HepG2 (cell line): ENCODE data around the gene GAPDH. TPM values are rescaled to one million over a fixed set of nuclear protein-coding genes. Genes with fewer than 3 reads are reported as not detected.

Experiments
- ATAC-seq: fragments of 200-7000 bp; cut with Tn5 transposase; 3 replicates; pipeline ENCODE4 v1.9.1; 2020; ENCODE audit warnings: mild to moderate bottlenecking, moderate library complexity
- BruUV-seq: library from RNA; stranded (reverse); fragments of 400-500 nt; replicated peaks from 2 replicates; lab custom pipeline; 2021; lab: Mats Ljungman, UMichigan
- CTCF ChIA-PET: fragments of 300-600 bp; formaldehyde crosslinking; extraction: SDS; loops from one replicate; lab custom pipeline; 2021; ENCODE audit warnings: low total read pairs, inconsistent platforms, low intra/inter-chr PET ratio; lab: Yijun Ruan, JAX
- POLR2A ChIA-PET: fragments of 350-600 bp; sonication (Branson Sonifier 250); formaldehyde crosslinking; loops from one replicate; lab custom pipeline; 2020; ENCODE audit warnings: antibody characterized with exemption, inconsistent platforms; lab: Yijun Ruan, JAX
- DNase-seq: peaks from one replicate; pipeline ENCODE4 v3.0.0-alpha.2; 2015; ENCODE audit warnings: low spot score
- FAIRE-seq: peaks from 3 replicates; lab custom pipeline; 2011; peaks lifted over from hg19 to GRCh38; lab: Jason Lieb, UNC
- H2AFZ ChIP-seq: one replicate; pipeline ENCODE4 v1.6.1; 2011; ENCODE audit warnings: low read length, inconsistent platforms
- H3K27ac ChIP-seq: fragments of 300-600 bp; 3 replicates; pipeline ENCODE4 v1.8.0; 2011; ENCODE audit warnings: mixed run types, mild to moderate bottlenecking, mixed read lengths, low read length, inconsistent platforms; ENCODE audit not compliant: insufficient read depth; ENCODE audit errors: extremely low read length
- H3K27me3 ChIP-seq, 2 experiments: fragments of 200-600 bp in 1 of 2; 2 replicates in 1 of 2; 3 replicates in 1 of 2; pipeline versions ENCODE4 v1.6.0 to v1.8.0; 2011; ENCODE audit warnings: low read length in 2 of 2, mild to moderate bottlenecking in 2 of 2, moderate library complexity in 2 of 2, inconsistent platforms in 1 of 2; ENCODE audit not compliant: insufficient read depth in 2 of 2, control insufficient read depth in 1 of 2
- H3K36me3 ChIP-seq, 2 experiments: fragments of 200-600 bp in 1 of 2; replicated peaks in 1 of 2; 2 replicates in 1 of 2; 3 replicates in 1 of 2; pipeline versions ENCODE4 v1.5.1 to v1.8.0; 2011; ENCODE audit warnings: low read length in 2 of 2, inconsistent platforms in 1 of 2; ENCODE audit not compliant: insufficient read depth in 2 of 2, control insufficient read depth in 1 of 2
- H3K4me1 ChIP-seq: 2 replicates; pipeline ENCODE4 v1.5.1; 2012; ENCODE audit warnings: low read length, inconsistent platforms; ENCODE audit not compliant: insufficient read depth
- H3K4me2 ChIP-seq: 2 replicates; pipeline ENCODE4 v1.6.0; 2011; ENCODE audit warnings: low read depth, low read length, inconsistent platforms
- H3K4me3 ChIP-seq, 3 experiments: fragments of 200-600 bp in 1 of 3; sonication (generic), shearing (Covaris generic) in 1 of 3; replicated peaks in 1 of 3; 2 replicates each; pipeline ENCODE4 v1.5.1; 2011 to 2016; ENCODE audit warnings: low read length in 3 of 3, inconsistent platforms in 2 of 3, low read depth in 2 of 3, mild to moderate bottlenecking in 2 of 3, control low read depth in 1 of 3, mixed read lengths in 1 of 3; ENCODE audit not compliant: insufficient read depth in 1 of 3
- H3K79me2 ChIP-seq: one replicate; pipeline ENCODE4 v1.6.1; 2011; ENCODE audit warnings: low read length, inconsistent platforms; ENCODE audit not compliant: insufficient read depth
- H3K9ac ChIP-seq: 2 replicates; pipeline ENCODE4 v1.6.0; 2011; ENCODE audit warnings: mild to moderate bottlenecking, low read depth, low read length, inconsistent platforms; ENCODE audit not compliant: insufficient read depth
- H3K9me3 ChIP-seq: 2 replicates; pipeline ENCODE4 v1.5.1; 2012; ENCODE audit warnings: mild to moderate bottlenecking, low read length
- H4K20me1 ChIP-seq: 2 replicates; pipeline ENCODE4 v1.6.0; 2011; ENCODE audit warnings: inconsistent platforms, mild to moderate bottlenecking, low read length, moderate library complexity; ENCODE audit not compliant: insufficient read depth
- CAMTA2 ChIP-seq: sonication (generic); formaldehyde crosslinking; IDR thresholded peaks from 2 replicates; pipeline ENCODE4 v1.4.0; 2020; ENCODE audit warnings: mild to moderate bottlenecking, missing genetic modification reagents, borderline replicate concordance
- DPF2 ChIP-seq: sonication (generic); formaldehyde crosslinking; IDR thresholded peaks from 2 replicates; pipeline ENCODE4 v1.4.0; 2020; ENCODE audit warnings: mild to moderate bottlenecking, low read depth, missing genetic modification reagents, borderline replicate concordance
- GFI1 ChIP-seq: sonication (generic); formaldehyde crosslinking; IDR thresholded peaks from 2 replicates; pipeline ENCODE4 v1.5.0; 2020; ENCODE audit warnings: missing genetic modification reagents, mild to moderate bottlenecking, borderline replicate concordance
- HOXA7 ChIP-seq: sonication (generic); formaldehyde crosslinking; IDR thresholded peaks from 2 replicates; pipeline ENCODE4 v1.8.1; 2022; ENCODE audit warnings: mild to moderate bottlenecking, missing genetic modification reagents, moderate library complexity
- MED8 ChIP-seq: sonication (generic); formaldehyde crosslinking; IDR thresholded peaks from 2 replicates; pipeline ENCODE4 v1.8.1; 2023; ENCODE audit warnings: mild to moderate bottlenecking, missing genetic modification reagents; ENCODE audit not compliant: insufficient replicate concordance
- PCBP2 ChIP-seq: fragments of 200-400 bp; formaldehyde crosslinking; optimal IDR thresholded peaks from 2 replicates; pipeline ENCODE3; 2018; ENCODE audit warnings: low read length, low read depth; ENCODE audit not compliant: poor library complexity, severe bottlenecking
- SP4 ChIP-seq: sonication (generic); formaldehyde crosslinking; IDR thresholded peaks from 2 replicates; pipeline ENCODE4 v1.8.1; 2023; ENCODE audit warnings: mild to moderate bottlenecking, missing genetic modification reagents
- SRSF4 ChIP-seq: fragments of 200-400 bp; formaldehyde crosslinking; IDR thresholded peaks from one replicate; pipeline ENCODE4 v1.6.1; 2018; ENCODE audit warnings: mild to moderate bottlenecking, low read depth, low read length, moderate library complexity; ENCODE audit not compliant: poor library complexity, severe bottlenecking
- ZFY ChIP-seq: sonication (generic); formaldehyde crosslinking; IDR thresholded peaks from 2 replicates; pipeline ENCODE4 v1.4.0; 2020; ENCODE audit warnings: missing genetic modification reagents
- ZNF780A ChIP-seq: sonication (generic); formaldehyde crosslinking; IDR thresholded peaks from 2 replicates; pipeline ENCODE4 v1.8.0; 2022; ENCODE audit warnings: mild to moderate bottlenecking, missing genetic modification reagents, moderate library complexity
- WGBS: methylation state at CpG from one replicate; pipeline ENCODE4 v1.1.6; 2017; ENCODE audit warnings: low lambda C conversion rate; 5-methylcytosine and 5-hydroxymethylcytosine counted together
- in situ Hi-C: cut with HindIII; loops from 2 replicates; pipeline ENCODE4 v1.10.0; 2017; ENCODE audit warnings: low pct_unique_long_range_greater_than_20kb; ENCODE audit not compliant: extremely low pct_ligation_motif_present
- intact Hi-C: fragments of 100-400 bp; cut with micrococcal nuclease; formaldehyde crosslinking; loops from one replicate; pipeline ENCODE4 v1.10.0; 2022; ENCODE audit not compliant: unreplicated experiment
- polyA plus RNA-seq, 8 experiments: library from polyadenylated mRNA; depleted of rRNA in 3 of 8; stranded (reverse) in 7 of 8; unstranded in 1 of 8; fragments of >200 nt; fragmentation: Illumina TruSeq in 4 of 8; extraction: Trizol in 4 of 8; gene quantifications; 2 replicates each; pipeline versions ENCODE4 v1.2.1 to v1.2.3, GENCODE V29; 2011 to 2016; ENCODE audit warnings: low read depth in 4 of 8, missing spikeins in 1 of 8, mixed read lengths in 1 of 8; ENCODE audit not compliant: insufficient read depth in 1 of 8
- total RNA-seq, 5 experiments: library from RNA; depleted of rRNA; stranded (reverse); fragments of >200 nt; fragmentation: Illumina TruSeq; extraction: Trizol; gene quantifications; 2 replicates each; pipeline ENCODE4 v1.2.3, GENCODE V29; 2016; ENCODE audit warnings: low read depth in 1 of 5
- TF ChIP-seq, protein P1 (sequence below): sonication (generic); formaldehyde crosslinking; IDR thresholded peaks from 2 replicates; pipeline ENCODE4 v1.5.0; 2020; ENCODE audit warnings: missing genetic modification reagents
- TF ChIP-seq, protein P2 (sequence below): sonication (generic); formaldehyde crosslinking; IDR thresholded peaks from 2 replicates; pipeline ENCODE4 v1.8.0; 2022; ENCODE audit warnings: missing genetic modification reagents, mild to moderate bottlenecking, borderline replicate concordance
- TF ChIP-seq, protein P3 (sequence below), 2 experiments: fragments of 450-650 bp in 1 of 2; sonication (generic) in 1 of 2; formaldehyde crosslinking in 1 of 2; IDR thresholded peaks; 2 replicates each; pipeline versions ENCODE4 v1.6.1 to v1.8.0; 2016 to 2022; ENCODE audit warnings: antibody characterized with exemption in 1 of 2, mild to moderate bottlenecking in 1 of 2, missing genetic modification reagents in 1 of 2

GAPDH gene
- total and polyA plus RNA-seq, 2 of the 13 experiments (the other 11 are each of a cell fraction or from before 2014, with no cell fraction given): 3,038 to 12,722 TPM

DNA sequence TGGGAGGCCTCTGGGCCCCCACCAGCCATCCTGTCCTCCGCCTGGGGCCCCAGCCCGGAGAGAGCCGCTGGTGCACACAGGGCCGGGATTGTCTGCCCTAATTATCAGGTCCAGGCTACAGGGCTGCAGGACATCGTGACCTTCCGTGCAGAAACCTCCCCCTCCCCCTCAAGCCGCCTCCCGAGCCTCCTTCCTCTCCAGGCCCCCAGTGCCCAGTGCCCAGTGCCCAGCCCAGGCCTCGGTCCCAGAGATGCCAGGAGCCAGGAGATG lies 729 bp upstream of the GAPDH start:
- DNase-seq (no peak), ATAC-seq (no peak)
- in situ Hi-C loops: loop anchor here (10.0 kb wide), 1 partner anchor 109 kb away; no protein-coding TSS in a partner anchor
- TF ChIP-seq SP4 (no peak), GFI1 (CRISPR knock-in tag) (peak; percentile 63; the same call in 1 of the 2 replicates), MED8 (CRISPR knock-in tag) (peak; percentile 17), SRSF4 (no peak), ZFY (CRISPR knock-in tag) (no peak), CAMTA2 (CRISPR knock-in tag) (no peak), DPF2 (CRISPR knock-in tag) (0 out of 2 replicates have a peak, but pooled peaks have one; percentile 5), ZNF780A (CRISPR knock-in tag) (peak; percentile 82; the same call in 1 of the 2 replicates), HOXA7 (0 out of 2 replicates have a peak, but pooled peaks have one; percentile 18), PCBP2 (peak; percentile 10)
- TF ChIP-seq, protein P1, sequence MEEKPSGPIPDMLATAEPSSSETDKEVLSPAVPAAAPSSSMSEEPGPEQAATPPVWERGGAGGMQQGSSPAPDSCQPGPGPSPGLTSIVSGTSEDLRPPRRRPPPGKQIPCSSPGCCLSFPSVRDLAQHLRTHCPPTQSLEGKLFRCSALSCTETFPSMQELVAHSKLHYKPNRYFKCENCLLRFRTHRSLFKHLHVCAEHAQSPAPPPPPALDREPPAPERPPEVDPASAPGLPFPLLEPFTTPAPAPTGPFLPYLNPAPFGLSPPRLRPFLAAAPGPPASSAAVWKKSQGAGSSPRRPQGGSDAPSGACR (CRISPR knock-in tag): no peak
- TF ChIP-seq, protein P2, sequence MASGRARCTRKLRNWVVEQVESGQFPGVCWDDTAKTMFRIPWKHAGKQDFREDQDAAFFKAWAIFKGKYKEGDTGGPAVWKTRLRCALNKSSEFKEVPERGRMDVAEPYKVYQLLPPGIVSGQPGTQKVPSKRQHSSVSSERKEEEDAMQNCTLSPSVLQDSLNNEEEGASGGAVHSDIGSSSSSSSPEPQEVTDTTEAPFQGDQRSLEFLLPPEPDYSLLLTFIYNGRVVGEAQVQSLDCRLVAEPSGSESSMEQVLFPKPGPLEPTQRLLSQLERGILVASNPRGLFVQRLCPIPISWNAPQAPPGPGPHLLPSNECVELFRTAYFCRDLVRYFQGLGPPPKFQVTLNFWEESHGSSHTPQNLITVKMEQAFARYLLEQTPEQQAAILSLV (CRISPR knock-in tag): no peak
- TF ChIP-seq, protein P3, sequence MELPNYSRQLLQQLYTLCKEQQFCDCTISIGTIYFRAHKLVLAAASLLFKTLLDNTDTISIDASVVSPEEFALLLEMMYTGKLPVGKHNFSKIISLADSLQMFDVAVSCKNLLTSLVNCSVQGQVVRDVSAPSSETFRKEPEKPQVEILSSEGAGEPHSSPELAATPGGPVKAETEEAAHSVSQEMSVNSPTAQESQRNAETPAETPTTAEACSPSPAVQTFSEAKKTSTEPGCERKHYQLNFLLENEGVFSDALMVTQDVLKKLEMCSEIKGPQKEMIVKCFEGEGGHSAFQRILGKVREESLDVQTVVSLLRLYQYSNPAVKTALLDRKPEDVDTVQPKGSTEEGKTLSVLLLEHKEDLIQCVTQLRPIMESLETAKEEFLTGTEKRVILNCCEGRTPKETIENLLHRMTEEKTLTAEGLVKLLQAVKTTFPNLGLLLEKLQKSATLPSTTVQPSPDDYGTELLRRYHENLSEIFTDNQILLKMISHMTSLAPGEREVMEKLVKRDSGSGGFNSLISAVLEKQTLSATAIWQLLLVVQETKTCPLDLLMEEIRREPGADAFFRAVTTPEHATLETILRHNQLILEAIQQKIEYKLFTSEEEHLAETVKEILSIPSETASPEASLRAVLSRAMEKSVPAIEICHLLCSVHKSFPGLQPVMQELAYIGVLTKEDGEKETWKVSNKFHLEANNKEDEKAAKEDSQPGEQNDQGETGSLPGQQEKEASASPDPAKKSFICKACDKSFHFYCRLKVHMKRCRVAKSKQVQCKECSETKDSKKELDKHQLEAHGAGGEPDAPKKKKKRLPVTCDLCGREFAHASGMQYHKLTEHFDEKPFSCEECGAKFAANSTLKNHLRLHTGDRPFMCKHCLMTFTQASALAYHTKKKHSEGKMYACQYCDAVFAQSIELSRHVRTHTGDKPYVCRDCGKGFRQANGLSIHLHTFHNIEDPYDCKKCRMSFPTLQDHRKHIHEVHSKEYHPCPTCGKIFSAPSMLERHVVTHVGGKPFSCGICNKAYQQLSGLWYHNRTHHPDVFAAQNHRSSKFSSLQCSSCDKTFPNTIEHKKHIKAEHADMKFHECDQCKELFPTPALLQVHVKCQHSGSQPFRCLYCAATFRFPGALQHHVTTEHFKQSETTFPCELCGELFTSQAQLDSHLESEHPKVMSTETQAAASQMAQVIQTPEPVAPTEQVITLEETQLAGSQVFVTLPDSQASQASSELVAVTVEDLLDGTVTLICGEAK (IDR thresholded peaks at IDR 0.05): no peak
- TF ChIP-seq, protein P3 (CRISPR knock-in tag; IDR thresholded peaks at IDR 0.05): no peak

More for the DNA sequence above, 729 bp upstream of the GAPDH start:
- WGBS: no CpG with 5 or more reads among the region's 9 CpGs
- Histone ChIP-seq H3K79me2 (peaks cover 33% of the 10 kb centered on the region), H3K36me3 (peaks cover 11 to 61% of the 10 kb centered on the region in 2 experiments), H3K27ac (peak overlapping the region; percentile 97), H4K20me1 (peaks cover 40% of the 10 kb centered on the region), H3K4me3 (peak overlapping the region; percentile 58 to 99 (median 60)), H3K4me2 (peak overlapping the region; percentile 96), H3K4me1 (peaks cover 53% of the 10 kb centered on the region), H3K27me3 (no peaks in the 10 kb centered on the region; a peak in 1 of 5 replicates), H2AFZ (no peak overlapping the region), H3K9ac (peak overlapping the region; percentile 96), H3K9me3 (no peaks in the 10 kb centered on the region)
- no peak for FAIRE-seq
- TSS peak; percentile 62 for BruUV-seq
- ChIA-PET POLR2A (interaction anchor here (0.6 to 3.2 kb wide), 52 partner anchors 8 to 463 kb away, joined by 3 to 54 read pairs (median 4); partner anchors contain the start of genes C12orf57, CDCA3, COPS7A and IFFO1), CTCF (no interaction called here)
- intact Hi-C loops: loop anchor here (1.0 to 10.0 kb wide), 4 partner anchors 39 to 189 kb away; partner anchors contain the start of genes NCAPD2, TNFRSF1A and VAMP1
